C4-2B (cell line): ENCODE data around the gene NTNG1.
A peak's percentile ranks its signal among the peaks of the same experiment; 100 is the strongest.

Source experiments
- H3K27ac ChIP-seq: fragments of 450-650 bp; 2 replicates; pipeline ENCODE4 v1.5.1; 2017
- CTCF ChIP-seq: fragments of 450-650 bp; conservative IDR thresholded peaks from 2 replicates; pipeline ENCODE4 v1.5.1; 2017; ENCODE audit warnings: mild to moderate bottlenecking
- ZFX ChIP-seq: fragments of 450-650 bp; IDR thresholded peaks from 2 replicates; pipeline ENCODE4 v1.6.1; 2017

The NTNG1 gene

GRCh38 chr1:107467286-107467685 lies 326.4 kb downstream of the NTNG1 start:
- no peak overlapping the region for H3K27ac ChIP-seq
- no peak for TF ChIP-seq ZFX
- no peak for TF ChIP-seq CTCF

GRCh38 chr1:107467811-107468210 lies 327.0 kb downstream of the NTNG1 start:
- TF ChIP-seq CTCF (no peak), ZFX (no peak)
- H3K27ac ChIP-seq, result no peak overlapping the region

GRCh38 chr1:107473065-107473464 lies 332.2 kb downstream of the NTNG1 start:
- no peak for TF ChIP-seq ZFX
- TF ChIP-seq CTCF, result no peak
- H3K27ac ChIP-seq, result peak overlapping the region; percentile 17; the same call in 1 of the 2 replicates

GRCh38 chr1:107474877-107475612 lies 334.2 kb downstream of the NTNG1 start:
- H3K27ac ChIP-seq, result peak overlapping the region; percentile 70; the same call in 1 of the 2 replicates
- TF ChIP-seq ZFX, result no peak
- TF ChIP-seq CTCF, result no peak

GRCh38 chr1:107477233-107477632 lies 336.4 kb downstream of the NTNG1 start:
- H3K27ac ChIP-seq, result 0 out of 2 replicates have a peak overlapping the region, but pooled peaks have one; percentile 14
- no peak for TF ChIP-seq ZFX
- TF ChIP-seq CTCF, result peak; percentile 48

- TF ChIP-seq CTCF (no peak), ZFX (no peak)
- H3K27ac ChIP-seq, result no peak overlapping the region
Measured at GRCh38 chr1:107479865-107480350, 339.1 kb downstream of the NTNG1 start.

GRCh38 chr1:107480548-107481415 lies 339.9 kb downstream of the NTNG1 start:
- TF ChIP-seq CTCF (no peak), ZFX (no peak)
- H3K27ac ChIP-seq, result no peak overlapping the region
